Amniotic epithelial cell (primary cell): ENCODE data around the gene CORIN.
A peak's percentile ranks its signal among the peaks of the same experiment; 100 is the strongest.

ENCODE experiments used
- DNase-seq: peaks from one replicate; pipeline ENCODE4 v3.0.0-alpha.2; 2010; ENCODE audit warnings: low read depth

The CORIN gene

DNA sequence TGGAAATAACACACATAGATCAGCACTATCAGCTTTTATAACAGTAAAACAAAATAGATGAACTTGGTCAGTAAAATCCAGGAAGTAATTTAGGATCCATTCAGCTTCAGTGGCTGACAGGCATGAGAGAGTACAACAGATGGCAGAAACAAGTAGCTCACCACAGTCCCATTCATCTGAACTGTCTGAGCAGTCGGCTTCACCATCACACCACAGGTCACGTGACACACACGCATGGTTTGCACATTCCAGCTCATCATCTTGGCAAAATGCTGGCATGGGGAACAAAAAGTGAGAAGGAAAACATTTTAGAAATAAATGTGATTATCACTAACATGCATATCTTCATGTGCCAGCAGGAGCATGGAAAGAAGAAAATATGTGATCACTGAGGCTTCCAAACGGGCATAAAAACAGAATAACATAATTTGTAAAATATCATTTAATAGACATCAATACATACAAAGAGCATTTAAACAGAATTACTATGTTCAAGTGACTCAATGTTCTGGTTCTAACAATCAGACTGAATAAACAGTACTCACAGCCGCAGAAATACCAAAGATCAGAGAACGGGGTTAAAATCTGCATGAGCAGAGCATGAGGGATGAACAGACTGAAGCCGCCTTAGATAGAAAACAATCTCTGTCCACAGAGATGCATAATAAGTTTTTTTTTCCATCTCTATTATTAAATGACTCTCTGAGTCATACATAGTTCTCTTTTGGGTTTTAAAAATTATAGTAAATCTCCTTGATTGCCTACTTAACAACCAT, 194.7 kb downstream of the CORIN start:
- DNase-seq, result peak; percentile 65

- no peak for DNase-seq
Observed at GRCh38 chr4:47642191-47642830, 195.6 kb downstream of the CORIN start.

DNA sequence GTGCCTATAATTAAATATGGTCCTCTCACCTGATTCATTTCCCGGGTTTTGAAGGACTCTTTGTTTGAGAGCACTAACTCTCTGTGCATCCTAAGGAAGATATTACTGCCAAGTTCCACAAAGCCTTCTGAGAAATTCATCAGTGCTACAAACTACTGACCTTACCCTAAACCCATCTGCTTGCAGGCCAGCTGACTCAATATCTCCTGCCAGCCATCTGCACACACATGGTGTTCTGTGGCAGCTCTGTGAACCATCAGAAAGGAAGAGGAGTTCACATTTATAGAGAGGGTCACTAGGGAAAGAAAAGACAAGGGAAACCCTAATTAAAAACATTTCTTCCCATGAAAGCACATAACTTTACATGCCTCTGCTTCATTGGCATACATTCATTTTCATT, 196.1 kb downstream of the CORIN start:
- peak; percentile 10 for DNase-seq

DNA sequence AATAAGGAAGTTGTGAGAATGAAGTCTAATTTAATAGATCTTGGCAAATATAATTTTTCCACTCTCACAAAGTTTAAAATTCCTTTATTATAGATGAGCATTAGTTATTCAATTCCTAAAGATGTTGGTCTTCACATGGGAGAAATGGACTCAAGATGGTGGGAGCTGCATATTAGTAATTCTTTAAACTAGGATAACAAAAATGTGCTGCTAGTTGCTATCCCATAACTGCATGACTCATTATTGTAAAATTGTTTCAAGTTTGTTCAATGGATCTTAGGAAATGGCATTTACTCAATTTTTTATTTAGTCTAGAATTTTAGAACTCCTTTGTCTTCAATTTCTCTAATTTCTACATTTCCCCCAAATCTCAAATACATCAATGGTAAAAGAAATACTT, 197.0 kb downstream of the CORIN start:
- DNase-seq, result no peak

DNA sequence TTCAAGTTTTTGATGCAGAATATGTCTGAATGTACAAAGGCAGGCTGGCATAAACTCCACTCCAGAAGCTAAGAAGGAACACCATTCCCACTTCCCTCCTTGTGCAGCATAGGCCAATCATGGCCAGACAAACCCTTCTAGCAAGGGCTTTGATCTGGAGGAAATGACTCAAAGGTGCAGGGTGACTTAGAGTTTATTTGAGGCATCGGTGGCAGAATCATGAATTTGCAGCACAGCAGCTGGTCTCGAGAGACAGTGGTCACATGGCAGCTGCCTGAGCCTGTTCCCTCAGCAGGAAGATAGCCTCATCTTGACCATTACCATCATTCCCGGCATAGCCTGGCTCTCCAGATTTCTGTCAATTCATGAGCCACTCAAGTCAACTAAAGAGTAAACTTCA, 198.3 kb downstream of the CORIN start:
- no peak for DNase-seq

DNA sequence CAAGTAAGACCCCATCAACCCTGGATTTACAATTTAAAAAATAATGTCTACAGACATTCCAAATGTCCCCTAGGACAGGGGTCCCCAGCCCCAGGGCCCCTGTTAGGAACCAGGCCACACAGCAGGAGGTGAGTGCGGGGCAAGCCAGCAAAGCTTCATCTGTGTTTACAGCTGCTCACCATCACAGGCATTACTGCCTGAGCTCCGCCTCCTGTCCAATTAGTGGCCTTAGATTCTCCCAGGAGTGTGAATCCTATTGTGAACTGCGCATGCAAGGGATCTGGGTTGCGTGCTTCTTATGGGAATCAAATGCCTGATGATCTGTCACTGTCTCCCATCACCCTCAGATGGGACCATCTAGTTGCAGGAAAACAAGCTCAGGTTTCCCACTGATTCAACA, 206.7 kb downstream of the CORIN start:
- no peak for DNase-seq

DNA sequence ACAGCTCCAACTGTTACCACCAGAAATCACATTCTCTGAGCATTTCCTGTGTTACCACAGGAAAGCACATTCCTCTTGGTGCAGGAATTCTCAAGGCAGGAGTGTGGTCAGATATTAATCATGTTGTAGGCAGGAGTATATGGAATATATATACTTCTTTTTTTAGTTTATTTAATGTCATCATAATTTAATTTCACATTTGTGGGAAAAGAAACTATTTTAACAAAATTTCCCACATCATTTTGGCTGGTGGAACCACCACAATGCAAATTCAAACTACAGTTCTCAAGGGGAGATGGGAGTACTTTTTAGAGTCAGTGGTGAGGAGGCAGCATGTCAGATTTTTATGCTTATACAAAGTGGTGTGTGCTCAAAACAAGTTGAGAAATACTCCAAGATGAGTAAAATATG, 213.8 kb downstream of the CORIN start:
- DNase-seq, result peak; percentile 95

DNA sequence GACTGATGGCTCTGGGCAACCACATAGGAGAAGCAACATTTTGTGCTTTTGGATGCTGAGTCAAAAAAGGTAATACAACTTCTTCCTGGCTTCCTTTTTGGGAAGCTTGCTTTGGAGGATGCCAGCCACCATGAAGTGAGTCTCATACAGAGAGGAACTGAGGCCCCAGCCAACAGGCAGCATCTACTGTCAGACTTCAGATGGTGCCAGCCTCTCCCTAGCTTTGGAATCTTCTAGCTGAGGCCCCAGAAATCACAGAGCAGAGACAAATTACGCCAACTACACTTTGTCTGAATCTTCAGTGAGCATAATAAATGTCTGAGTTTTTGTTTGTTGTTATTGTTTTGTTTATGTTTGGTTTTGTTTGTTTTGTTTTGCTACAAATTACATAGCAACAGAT, 216.7 kb downstream of the CORIN start:
- DNase-seq, result no peak

- no peak for DNase-seq
Observed at GRCh38 chr4:47619691-47620090, 218.2 kb downstream of the CORIN start.

DNA sequence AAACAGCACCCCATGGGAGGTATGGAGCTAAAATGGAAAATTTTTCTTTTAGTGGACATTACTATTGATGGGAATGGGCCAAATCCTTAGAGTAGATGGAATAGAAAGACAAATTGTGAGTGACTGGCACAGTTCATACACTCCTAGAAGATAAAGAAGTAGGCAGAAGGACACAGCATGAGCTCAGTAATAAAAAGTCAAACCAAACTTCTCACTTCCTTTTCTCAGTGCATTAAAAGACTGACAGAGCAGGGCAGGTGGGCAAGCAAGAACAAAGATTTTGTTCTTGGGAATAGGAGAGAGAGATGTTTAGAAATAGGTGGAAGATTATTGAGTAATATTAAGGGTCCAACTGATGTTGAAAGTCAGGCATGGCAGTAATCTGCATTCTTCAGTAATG, 220.3 kb downstream of the CORIN start:
- DNase-seq, result no peak

GRCh38 chr4:47615385-47615784, 222.5 kb downstream of the CORIN start:
- no peak for DNase-seq

- DNase-seq, result peak; percentile 19
Observed at GRCh38 chr4:47612116-47613023, 225.5 kb downstream of the CORIN start.

DNA sequence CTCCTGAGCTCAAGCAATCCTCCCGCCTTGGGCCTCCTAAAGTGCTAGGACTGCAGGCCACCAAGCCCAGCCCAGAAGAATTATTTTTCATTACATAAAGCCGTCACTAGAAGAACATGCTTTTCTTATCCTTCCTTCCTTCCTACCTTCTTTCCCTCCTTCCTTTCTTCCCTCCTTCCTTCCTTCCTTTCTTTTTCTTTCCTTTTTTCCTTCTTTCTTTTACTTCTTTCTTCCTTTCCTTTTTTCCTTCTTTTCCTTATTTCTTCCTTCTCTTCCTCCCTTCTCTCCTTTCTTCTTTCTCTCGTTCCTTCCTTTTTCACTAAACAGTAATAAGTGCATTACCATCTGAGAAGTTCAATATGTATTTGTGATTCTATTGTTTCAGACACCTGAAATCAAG, 231.4 kb downstream of the CORIN start:
- DNase-seq, result no peak

GRCh38 chr4:47598896-47599295, 239.0 kb downstream of the CORIN start:
- DNase-seq, result no peak

GRCh38 chr4:47598320-47598719, 239.5 kb downstream of the CORIN start:
- DNase-seq, result no peak

- no peak for DNase-seq
Observed at GRCh38 chr4:47597696-47598095, 240.2 kb downstream of the CORIN start.

DNA sequence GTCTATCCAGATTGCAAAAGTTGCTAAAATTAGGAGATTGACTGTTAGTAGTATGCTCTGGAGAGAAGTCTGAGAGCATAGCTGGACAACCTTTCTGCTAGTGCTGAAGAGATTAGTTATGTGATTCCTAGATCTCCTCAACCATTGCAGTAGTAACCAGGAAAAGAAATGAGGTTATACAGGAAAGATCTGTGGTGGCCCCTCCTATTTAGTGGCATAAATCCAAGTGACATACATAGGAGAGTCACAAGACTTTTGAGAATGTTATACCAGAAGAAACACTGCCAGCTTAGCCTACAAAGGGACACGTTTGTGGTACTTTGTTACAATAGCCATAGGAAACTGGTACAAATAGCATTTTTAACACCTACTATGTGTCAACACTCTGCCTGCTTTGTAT, 247.5 kb downstream of the CORIN start:
- no peak for DNase-seq

GRCh38 chr4:47579235-47579634, 258.6 kb downstream of the CORIN start:
- no peak for DNase-seq

- peak; percentile 91 for DNase-seq
Observed at GRCh38 chr4:47577779-47578553, 259.9 kb downstream of the CORIN start.

DNA sequence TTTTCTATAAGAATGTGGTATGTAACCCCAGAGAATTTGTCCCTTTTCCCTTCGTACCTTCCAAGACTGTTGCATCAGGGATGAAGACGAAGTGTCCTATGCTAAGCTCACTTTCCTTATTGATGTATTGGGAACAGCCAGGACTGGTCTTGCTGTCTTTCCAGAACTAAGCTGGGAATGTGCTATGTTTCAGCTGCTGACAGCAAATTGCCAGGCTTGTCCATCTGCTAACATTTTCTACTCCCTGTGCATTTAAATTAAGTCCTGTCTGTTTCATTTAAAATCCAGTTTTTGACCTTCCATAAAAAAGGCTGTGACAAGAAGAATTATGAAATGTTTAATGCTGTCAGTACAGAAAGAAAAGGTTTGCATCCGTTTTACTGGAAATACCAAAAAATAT, 264.9 kb downstream of the CORIN start:
- no peak for DNase-seq

DNA sequence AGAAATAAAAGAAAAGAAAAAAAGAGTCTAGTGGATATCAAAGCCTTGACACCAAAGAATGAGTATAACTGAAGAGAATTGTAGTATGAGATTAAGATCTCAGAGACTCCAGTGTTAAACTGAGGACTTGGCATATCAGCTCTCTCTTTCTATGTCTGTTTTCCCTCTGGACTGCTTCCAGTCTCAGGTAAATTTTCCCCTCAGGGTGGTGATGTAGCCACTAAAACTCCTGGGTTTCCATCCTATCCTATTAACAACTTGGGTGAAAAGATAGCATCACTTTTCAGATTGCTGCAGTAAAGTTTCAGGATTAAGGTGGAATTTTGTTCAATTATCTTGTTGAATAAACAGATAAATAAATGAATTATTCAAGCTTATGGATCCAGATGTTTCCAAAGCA, 267.1 kb downstream of the CORIN start:
- DNase-seq, result no peak

DNA sequence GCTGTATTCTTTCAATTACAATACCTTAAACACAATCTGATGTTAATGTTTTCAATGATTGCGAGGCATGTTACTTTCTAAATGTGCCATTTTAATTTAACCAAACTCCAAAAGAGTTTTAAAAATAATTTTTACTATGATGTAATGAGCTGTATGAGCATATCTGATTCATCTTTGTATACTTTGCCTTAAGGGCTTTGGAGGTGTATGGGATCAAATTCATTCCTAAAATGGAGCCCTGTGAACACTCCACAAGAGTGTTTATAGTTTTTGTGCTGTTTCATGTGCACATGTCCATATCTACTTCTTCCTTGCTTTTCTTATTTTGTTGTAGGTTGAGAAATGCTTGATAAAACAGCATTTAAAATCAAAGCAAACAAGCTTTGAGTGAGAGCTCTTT, 270.4 kb downstream of the CORIN start:
- no peak for DNase-seq
